ENCODE results near the gene CENPE.
A peak's percentile ranks its signal among the peaks of the same experiment; 100 is the strongest.

DNA sequence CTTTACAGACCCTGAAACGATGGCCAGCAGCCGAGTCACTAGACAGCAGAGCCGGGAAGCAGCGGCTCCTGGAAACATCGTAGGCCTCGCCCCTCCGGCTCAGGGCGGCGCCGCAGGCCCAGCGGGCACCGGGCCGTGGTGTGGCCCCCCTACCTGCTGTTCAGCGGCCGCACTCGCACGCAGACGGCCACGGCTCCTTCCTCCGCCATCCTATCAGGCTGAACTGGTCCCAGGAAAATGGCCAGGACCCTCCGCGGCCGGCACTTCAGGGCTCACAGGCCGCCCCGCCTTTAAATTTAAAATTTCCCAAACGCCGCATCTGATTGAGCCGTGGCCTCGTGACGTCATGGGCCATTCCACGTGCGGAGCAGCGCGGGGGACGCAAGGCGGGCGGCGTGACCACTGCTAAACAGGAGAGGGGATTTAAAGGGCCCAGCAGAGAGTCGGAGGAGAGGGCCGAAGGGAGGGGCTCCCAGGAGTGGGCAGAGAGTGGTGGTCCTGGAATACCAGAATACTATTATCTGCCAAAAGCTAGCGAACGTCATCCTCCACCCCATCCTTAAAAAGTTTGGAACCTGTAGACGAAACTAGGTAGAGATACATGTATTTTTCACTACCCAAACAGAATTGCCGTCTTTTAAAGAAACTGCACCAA, at the start of gene CENPE:
- TF ChIP-seq CTCF (IDR thresholded peaks at IDR 0.05 in 8 of 11, conservative IDR thresholded peaks at IDR 0.05 in 3 of 11) (no peak), POLR2AphosphoS5 (IDR thresholded peaks at IDR 0.05) (peak; percentile 60 to 84 (median 74))
